HG02885 (cell line): ENCODE results near the gene ACOT7.

Experiments used
- ATAC-seq: cut with Tn5 transposase; IDR thresholded peaks from one replicate; pipeline ENCODE4 v1.9.1; 2021; ENCODE audit warnings: mild to moderate bottlenecking; ENCODE audit not compliant: unreplicated experiment, poor library complexity

ACOT7 gene

DNA sequence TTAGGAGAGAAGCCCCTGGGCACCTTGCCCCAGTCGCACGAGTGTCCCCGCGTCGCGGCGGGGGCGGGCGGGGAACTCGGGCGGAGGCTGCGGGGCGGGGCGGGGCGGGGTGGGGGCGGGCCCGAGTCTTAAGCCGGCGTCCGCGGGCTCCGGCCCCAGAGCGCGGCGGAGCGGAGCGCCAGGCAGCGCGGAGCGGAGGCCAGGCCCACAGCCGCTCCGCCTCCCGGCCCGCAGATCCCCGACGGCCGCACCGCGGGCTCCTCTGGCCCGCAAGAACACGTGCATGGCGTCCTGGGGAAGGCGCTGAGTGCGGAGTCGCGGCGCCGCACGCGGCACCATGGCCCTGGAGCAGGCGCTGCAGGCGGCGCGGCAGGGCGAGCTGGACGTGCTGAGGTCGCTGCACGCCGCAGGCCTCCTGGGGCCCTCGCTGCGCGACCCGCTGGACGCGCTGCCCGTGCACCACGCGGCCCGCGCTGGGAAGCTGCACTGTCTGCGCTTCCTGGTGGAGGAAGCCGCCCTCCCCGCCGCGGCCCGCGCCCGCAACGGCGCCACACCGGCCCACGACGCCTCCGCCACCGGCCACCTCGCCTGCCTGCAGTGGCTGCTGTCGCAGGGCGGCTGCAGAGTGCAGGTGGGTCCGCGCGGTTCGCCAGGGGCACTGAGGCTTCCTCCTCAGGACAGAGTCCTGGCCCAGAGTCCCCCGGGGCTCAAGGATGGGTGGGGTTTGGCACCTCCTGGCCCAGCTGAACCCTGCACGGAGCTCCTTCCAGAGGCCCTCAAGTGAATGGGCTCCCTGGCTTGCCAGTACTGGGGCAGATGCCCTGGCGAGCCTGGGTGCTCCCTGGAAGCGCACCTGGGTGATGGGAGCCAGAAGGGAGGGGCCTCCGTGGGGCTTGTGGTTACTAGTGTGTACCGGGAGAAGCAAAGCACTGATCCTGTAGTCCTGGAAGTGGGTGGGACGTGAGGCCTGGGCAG lies 31.3 kb upstream of the ACOT7 start, which contains the start of gene ESPN:
Gene ESPN (plus strand): TSS at position 158 of the 975 bp plus-strand sequence. CDS start 180 bp downstream, at position 338.
- ATAC-seq = no peak

DNA sequence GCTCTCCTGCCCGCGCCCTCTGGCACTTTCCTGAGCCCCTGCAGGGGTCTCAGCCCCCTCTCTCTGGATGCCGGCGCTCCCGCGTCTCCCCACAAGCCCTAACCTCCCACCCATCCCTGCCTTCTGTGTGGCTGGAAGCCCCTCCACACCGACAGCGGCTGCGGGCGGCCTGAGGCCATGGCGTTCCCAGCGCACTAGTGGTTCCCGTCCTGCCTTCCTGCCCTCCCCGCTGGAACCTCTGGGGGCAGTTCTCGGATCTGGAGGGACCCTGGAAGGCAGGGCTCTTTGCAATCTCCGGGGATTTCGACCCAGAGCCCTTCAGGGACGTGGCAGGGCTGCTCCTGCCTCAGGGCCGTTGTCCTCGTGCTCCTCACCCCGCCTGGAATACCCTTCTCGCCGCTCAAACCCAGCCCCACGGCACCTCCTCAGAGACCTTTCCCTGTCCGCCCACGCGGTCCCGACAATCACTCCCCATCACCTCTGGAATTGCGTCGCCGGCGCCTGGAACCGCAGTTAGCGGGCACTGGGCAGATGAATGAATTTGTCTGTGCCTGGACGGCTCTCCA lies 30.5 kb upstream of the ACOT7 start:
- ATAC-seq = no peak

GRCh38 chr1:6423321-6423999 lies 29.9 kb upstream of the ACOT7 start:
- no peak for ATAC-seq

GRCh38 chr1:6421266-6421665 lies 27.7 kb upstream of the ACOT7 start:
- no peak for ATAC-seq

DNA sequence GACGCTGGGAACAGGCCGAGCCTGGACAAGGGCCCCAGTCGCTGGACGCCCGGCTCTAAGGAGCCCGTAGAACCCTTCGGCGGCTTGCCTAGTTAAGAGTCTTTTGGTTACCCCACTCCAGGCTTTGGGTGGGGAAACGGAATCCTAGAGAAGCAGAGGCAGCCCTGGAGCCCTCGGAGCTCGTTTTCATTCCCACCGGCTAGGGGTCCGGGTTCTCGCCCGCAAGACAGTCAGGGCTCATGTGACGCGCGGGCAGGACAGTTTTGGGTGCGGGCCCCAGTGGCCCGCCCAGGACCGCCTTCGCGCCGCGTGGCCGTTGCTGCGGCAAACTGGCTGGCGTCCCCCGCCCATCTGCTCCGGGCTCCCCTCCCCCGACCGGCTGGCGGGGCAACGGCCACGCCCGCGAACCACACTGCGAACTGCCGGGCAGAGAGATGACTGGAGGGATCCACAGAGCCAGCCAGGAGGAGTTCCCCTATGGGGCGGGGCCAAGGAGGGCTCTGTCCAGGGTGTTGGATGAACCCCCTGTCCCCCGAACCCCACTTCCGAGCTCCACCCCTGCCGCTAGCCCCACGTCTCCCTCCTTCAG lies 27.0 kb upstream of the ACOT7 start:
- ATAC-seq = no peak

GRCh38 chr1:6419804-6420453 lies 26.4 kb upstream of the ACOT7 start, which contains the start of gene HES2:
TSS of gene HES2 (minus strand) at chr1:6419919. CDS start at chr1:6419820, 99 bp downstream.
- ATAC-seq = no peak

DNA sequence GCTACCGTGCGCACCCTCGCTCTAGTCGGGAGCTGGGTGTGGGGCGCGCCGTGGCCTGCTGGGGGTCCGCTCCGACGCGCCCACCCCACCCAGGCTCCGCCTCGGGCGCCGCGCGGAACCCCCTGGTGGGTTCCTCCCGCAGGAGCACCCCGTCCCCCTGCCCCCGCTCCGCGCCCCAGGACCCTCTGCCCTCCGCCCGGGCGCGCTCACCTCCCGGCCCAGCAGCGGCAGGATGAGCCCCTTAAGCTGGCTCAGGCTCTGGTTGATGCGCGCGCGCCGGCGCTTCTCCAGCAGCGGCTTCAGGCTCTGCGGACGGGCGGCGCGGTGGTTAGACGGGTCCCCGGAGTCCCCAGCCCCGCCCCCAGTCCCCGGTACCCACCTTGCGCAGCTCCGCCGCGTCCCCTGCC lies 25.8 kb upstream of the ACOT7 start:
- ATAC-seq = no peak

DNA sequence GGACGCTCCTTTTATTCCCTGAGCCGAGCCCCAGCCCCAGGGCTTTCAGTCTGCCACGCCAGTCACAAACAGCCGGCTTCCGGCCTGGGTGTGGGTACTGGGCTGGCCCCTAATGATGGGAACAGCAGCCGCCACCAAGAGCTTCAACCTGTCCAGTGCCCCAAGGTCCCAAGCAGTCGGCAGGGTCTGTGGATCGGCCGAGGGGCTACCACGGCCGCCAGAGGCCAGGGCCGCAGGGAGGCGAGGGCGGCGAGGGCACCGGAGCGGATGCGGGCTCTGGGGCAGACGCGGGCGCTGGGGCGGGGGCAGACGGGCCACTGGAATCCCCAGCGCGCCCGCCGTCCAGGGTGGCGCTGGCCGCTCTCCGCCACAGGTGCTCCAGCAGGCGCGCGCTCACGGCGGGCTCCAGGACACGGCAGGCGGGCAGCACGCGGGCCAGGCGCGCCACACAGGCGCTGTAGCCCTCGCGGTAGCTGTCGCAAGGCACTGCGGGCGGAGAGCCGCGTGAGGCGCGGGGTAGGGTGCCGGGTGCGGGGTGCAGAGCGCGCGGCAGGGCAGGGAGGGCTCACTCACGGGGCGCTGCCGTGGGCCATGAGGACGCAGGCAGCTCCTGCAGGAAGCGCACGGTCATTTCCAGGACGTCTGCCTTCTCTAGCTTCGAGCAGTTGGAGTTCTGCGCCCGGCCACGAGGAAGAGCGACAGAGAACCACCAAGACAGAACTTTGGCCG lies 25.3 kb upstream of the ACOT7 start:
- no peak for ATAC-seq

GRCh38 chr1:6417961-6418667 lies 24.5 kb upstream of the ACOT7 start:
- ATAC-seq = no peak

DNA sequence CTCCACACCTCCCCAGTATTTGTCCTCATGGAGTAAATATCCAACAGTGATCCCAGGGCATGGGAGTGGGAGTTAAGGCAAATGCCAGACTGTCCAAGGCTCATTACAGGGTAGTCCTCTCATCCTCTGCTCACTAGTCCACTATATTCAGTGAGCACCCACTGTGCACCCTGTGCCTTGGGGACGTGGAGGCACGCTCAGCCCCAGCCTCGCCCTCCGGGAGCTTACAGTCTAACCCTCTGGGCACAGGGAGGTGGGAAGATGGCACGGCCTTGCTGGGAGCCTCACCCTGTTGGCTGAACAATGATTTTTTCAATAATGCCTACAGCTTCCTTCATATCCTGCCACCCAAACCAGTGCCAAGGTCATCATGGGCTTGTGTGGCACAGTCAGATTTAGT lies 23.3 kb upstream of the ACOT7 start:
- no peak for ATAC-seq

GRCh38 chr1:6416295-6416656 lies 22.7 kb upstream of the ACOT7 start:
- no peak for ATAC-seq

DNA sequence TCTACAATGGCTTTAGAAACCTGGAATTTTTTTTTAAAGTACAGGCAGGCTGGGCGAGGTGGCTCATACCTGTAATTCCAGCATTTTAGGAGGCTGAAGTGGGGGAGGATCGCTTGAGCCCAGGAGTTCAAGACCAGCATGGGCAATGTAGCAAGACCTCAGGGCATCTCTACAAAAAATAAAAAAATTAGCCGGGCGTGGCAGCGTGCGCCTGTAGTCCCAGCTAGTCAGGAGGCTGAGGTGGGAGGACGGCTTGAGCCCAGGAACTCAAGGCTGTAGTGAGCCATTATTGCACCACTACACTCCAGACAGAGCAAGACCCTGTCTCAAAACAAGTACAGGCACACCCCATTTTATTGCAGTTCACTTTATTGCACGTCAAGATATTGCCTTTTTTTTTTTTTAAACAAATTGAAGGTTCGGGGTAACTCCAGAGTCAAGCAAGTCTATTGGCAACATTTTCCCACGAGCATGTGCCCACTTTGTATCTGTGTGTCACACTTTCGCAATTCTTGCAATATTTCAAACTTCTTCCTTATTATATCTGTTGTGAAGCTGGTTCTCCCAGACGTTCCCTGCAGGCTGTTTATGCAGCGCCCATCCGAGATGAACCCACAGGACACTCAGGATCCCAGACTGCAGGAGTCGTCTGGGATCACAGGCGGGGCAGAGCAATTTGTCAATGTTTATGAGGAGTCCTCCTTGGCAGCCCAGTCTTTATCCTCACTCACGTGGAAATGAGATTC lies 21.5 kb upstream of the ACOT7 start:
- ATAC-seq = no peak

DNA sequence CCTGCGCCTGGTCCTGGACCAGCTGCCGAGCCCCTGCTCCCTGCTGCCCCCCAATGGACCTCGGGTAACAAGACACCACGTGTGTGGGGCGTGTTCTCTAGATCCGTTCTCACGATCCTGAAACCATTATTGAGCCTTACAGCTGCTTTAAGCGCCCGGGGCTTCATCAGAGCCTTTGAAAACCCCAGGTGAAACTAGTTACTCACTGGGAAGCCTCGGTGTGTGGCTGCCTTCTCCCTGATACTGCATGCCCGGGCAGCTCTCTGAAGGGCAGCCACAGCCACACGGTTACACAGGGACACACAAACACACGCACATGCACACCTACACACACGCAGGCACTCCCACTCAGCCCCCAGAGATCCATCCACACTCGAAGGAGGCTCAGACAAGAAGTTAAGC lies 20.9 kb upstream of the ACOT7 start:
- peak; percentile 56 for ATAC-seq

- ATAC-seq = no peak
Observed at GRCh38 chr1:6412896-6413295, 19.3 kb upstream of the ACOT7 start.

- no peak for ATAC-seq
Observed at GRCh38 chr1:6410248-6410893, 16.8 kb upstream of the ACOT7 start.

DNA sequence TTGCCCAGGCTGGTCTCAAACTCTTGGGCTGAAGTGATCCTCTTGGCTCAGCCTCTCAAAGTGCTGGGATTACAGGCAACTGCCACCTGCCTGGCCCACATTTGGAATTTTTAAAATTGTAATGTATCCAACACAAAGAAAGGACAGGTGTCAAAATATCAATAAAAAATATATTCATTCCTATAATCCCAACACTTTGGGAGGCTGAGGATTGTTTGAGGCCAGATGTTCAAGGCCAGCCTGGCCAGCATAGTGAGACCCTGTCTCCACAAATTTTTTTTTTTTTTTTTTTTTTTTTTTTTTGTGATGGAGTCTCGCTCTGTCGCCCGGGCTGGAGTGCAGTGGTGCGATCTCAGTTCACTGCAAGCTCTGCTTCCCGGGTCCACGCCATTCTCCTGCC lies 16.2 kb upstream of the ACOT7 start:
- ATAC-seq = no peak

GRCh38 chr1:6409053-6409452 lies 15.5 kb upstream of the ACOT7 start:
- no peak for ATAC-seq

GRCh38 chr1:6408023-6408422 lies 14.5 kb upstream of the ACOT7 start:
- ATAC-seq = no peak
